ENCODE results near the gene CFP. TPM values are rescaled to one million over a fixed set of nuclear protein-coding genes. Genes with fewer than 3 reads are reported as not detected.
A peak's percentile ranks its signal among the peaks of the same experiment; 100 is the strongest.

The CFP gene
- polyA plus RNA-seq, 2 of the 4 experiments (the other 2 are of a cell fraction) = 0.14 to 0.54 TPM

DNA sequence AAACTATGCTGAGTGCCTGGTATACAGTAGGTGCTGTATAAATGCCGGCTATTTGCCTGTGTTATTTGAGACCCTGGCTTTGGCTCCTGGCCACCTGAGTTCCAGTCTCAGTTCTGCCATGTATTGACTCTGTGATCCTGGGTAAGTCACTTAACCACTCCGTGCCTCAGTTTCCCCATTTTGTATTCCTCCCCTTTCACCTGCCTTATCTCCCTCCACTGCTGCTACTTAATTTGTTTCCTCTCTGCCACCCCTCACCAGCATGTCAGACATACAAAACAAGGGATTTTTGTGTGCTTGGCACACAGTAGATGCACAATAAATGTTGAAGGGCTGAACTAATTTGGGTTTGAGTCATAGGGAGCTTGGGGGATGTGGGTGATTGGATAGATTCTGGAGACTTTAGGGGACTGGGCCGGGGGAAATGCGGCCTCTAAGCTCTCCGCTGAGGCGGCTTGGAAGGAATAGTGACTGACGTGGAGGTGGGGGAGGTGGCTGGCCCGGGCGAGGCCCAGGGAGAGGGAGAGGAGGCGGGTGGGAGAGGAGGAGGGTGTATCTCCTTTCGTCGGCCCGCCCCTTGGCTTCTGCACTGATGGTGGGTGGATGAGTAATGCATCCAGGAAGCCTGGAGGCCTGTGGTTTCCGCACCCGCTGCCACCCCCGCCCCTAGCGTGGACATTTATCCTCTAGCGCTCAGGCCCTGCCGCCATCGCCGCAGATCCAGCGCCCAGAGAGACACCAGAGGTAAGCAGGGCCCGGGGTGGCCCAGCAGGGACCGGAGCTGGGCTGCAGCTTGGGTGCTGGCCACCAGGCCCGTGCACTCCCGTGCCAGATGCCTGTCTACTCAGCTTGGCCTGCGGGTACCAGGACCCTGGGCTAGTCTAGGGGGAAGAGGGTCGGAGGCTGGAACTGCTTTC is 47.7 kb downstream of the CFP start, which contains the start of gene TIMP1 (continued):
- TF ChIP-seq, protein P1, sequence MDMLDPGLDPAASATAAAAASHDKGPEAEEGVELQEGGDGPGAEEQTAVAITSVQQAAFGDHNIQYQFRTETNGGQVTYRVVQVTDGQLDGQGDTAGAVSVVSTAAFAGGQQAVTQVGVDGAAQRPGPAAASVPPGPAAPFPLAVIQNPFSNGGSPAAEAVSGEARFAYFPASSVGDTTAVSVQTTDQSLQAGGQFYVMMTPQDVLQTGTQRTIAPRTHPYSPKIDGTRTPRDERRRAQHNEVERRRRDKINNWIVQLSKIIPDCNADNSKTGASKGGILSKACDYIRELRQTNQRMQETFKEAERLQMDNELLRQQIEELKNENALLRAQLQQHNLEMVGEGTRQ (IDR thresholded peaks at IDR 0.05) = no peak
- TF ChIP-seq, protein P2, sequence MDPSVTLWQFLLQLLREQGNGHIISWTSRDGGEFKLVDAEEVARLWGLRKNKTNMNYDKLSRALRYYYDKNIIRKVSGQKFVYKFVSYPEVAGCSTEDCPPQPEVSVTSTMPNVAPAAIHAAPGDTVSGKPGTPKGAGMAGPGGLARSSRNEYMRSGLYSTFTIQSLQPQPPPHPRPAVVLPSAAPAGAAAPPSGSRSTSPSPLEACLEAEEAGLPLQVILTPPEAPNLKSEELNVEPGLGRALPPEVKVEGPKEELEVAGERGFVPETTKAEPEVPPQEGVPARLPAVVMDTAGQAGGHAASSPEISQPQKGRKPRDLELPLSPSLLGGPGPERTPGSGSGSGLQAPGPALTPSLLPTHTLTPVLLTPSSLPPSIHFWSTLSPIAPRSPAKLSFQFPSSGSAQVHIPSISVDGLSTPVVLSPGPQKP (IDR thresholded peaks at IDR 0.05; ENCODE audit: low read depth, low read length) = no peak
- TF ChIP-seq MAFK (IDR thresholded peaks at IDR 0.05; ENCODE audit: partially characterized antibody) (no peak), TP53 (CRISPR knock-in tag; IDR thresholded peaks at IDR 0.05) (no peak), POLR2A (IDR thresholded peaks at IDR 0.05; ENCODE audit: low read length) (peak; percentile 59), GATA3 (IDR thresholded peaks at IDR 0.05; ENCODE audit: borderline replicate concordance) (no peak), RAD21 (conservative IDR thresholded peaks at IDR 0.05 in 1 of 2, IDR thresholded peaks at IDR 0.05 in 1 of 2) (no peak), MYC (IDR thresholded peaks at IDR 0.05; ENCODE audit: borderline replicate concordance, low read length) (no peak), HEYL (CRISPR knock-in tag; IDR thresholded peaks at IDR 0.05) (no peak), FOSB (CRISPR knock-in tag; IDR thresholded peaks at IDR 0.05) (no peak), HOXA7 (CRISPR knock-in tag; IDR thresholded peaks at IDR 0.05) (no peak), FOSL2 (IDR thresholded peaks at IDR 0.05) (no peak), FOSL2 (CRISPR knock-in tag; IDR thresholded peaks at IDR 0.05) (peak; percentile 62), NPAS2 (CRISPR knock-in tag; IDR thresholded peaks at IDR 0.05; ENCODE audit: borderline replicate concordance) (no peak), JUN (IDR thresholded peaks at IDR 0.05) (peak in 1 of 2 experiments; percentile 60; a peak in 2 of 5 replicates), HDAC2 (IDR thresholded peaks at IDR 0.05) (no peak), RFX5 (IDR thresholded peaks at IDR 0.05) (no peak), EP300 (IDR thresholded peaks at IDR 0.05) (no peak), ESRRA (IDR thresholded peaks at IDR 0.05; ENCODE audit: borderline replicate concordance, low read length) (no peak), CHD2 (IDR thresholded peaks at IDR 0.05; ENCODE audit: low read length, partially characterized antibody) (no peak), ZNF302 (CRISPR knock-in tag; IDR thresholded peaks at IDR 0.05) (no peak), POLR2AphosphoS2 (conservative IDR thresholded peaks at IDR 0.05; ENCODE audit: low read length) (no peak), KDM1A (IDR thresholded peaks at IDR 0.05; ENCODE audit: low read depth) (0 out of 2 replicates have a peak, but pooled peaks have one; percentile 54)
- TF ChIP-seq, protein P3, sequence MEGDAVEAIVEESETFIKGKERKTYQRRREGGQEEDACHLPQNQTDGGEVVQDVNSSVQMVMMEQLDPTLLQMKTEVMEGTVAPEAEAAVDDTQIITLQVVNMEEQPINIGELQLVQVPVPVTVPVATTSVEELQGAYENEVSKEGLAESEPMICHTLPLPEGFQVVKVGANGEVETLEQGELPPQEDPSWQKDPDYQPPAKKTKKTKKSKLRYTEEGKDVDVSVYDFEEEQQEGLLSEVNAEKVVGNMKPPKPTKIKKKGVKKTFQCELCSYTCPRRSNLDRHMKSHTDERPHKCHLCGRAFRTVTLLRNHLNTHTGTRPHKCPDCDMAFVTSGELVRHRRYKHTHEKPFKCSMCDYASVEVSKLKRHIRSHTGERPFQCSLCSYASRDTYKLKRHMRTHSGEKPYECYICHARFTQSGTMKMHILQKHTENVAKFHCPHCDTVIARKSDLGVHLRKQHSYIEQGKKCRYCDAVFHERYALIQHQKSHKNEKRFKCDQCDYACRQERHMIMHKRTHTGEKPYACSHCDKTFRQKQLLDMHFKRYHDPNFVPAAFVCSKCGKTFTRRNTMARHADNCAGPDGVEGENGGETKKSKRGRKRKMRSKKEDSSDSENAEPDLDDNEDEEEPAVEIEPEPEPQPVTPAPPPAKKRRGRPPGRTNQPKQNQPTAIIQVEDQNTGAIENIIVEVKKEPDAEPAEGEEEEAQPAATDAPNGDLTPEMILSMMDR (IDR thresholded peaks at IDR 0.05) = no peak
- TF ChIP-seq, protein P4, sequence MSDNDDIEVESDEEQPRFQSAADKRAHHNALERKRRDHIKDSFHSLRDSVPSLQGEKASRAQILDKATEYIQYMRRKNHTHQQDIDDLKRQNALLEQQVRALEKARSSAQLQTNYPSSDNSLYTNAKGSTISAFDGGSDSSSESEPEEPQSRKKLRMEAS (IDR thresholded peaks at IDR 0.05) = no peak; the same call in 1 of the 2 replicates
- TF ChIP-seq, protein P5, sequence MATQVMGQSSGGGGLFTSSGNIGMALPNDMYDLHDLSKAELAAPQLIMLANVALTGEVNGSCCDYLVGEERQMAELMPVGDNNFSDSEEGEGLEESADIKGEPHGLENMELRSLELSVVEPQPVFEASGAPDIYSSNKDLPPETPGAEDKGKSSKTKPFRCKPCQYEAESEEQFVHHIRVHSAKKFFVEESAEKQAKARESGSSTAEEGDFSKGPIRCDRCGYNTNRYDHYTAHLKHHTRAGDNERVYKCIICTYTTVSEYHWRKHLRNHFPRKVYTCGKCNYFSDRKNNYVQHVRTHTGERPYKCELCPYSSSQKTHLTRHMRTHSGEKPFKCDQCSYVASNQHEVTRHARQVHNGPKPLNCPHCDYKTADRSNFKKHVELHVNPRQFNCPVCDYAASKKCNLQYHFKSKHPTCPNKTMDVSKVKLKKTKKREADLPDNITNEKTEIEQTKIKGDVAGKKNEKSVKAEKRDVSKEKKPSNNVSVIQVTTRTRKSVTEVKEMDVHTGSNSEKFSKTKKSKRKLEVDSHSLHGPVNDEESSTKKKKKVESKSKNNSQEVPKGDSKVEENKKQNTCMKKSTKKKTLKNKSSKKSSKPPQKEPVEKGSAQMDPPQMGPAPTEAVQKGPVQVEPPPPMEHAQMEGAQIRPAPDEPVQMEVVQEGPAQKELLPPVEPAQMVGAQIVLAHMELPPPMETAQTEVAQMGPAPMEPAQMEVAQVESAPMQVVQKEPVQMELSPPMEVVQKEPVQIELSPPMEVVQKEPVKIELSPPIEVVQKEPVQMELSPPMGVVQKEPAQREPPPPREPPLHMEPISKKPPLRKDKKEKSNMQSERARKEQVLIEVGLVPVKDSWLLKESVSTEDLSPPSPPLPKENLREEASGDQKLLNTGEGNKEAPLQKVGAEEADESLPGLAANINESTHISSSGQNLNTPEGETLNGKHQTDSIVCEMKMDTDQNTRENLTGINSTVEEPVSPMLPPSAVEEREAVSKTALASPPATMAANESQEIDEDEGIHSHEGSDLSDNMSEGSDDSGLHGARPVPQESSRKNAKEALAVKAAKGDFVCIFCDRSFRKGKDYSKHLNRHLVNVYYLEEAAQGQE (IDR thresholded peaks at IDR 0.05) = no peak

Measured in A549 (cell line).